HL-60 (cell line): ENCODE results near the gene ZSCAN20.

ENCODE experiments used
- DNase-seq, 2 experiments: peaks; one replicate each; pipeline ENCODE4 v3.0.0-alpha.2; 2010 to 2020; ENCODE audit warnings: low read depth in 1 of 2, low spot score in 1 of 2
- H3K27ac ChIP-seq: fragments of 250-450 bp; sonication (Bioruptor Pico); replicated peaks from 2 replicates; pipeline ENCODE4 v1.5.1; 2020; ENCODE audit warnings: mild to moderate bottlenecking, moderate library complexity
- H3K27me3 ChIP-seq: fragments of 250-450 bp; sonication (Bioruptor Pico); 2 replicates; pipeline ENCODE4 v1.5.1; 2021; ENCODE audit warnings: mild to moderate bottlenecking, moderate library complexity; ENCODE audit not compliant: insufficient read depth, poor library complexity, severe bottlenecking
- H3K4me3 ChIP-seq: replicated peaks from 2 replicates; pipeline ENCODE4 v1.5.1; 2011; ENCODE audit warnings: mild to moderate bottlenecking, control low read depth, low read length; ENCODE audit not compliant: insufficient read depth
- GABPA ChIP-seq: IDR thresholded peaks from 2 replicates; pipeline ENCODE4 v1.6.1; 2012; ENCODE audit warnings: low read depth
- POLR2AphosphoS5 ChIP-seq: IDR thresholded peaks from 2 replicates; pipeline ENCODE4 v1.6.1; 2012; ENCODE audit warnings: low read depth
- SPI1 ChIP-seq: IDR thresholded peaks from 2 replicates; pipeline ENCODE4 v1.6.1; 2012; ENCODE audit warnings: low read depth, mild to moderate bottlenecking, borderline replicate concordance
- TF ChIP-seq, protein P1 (sequence below): IDR thresholded peaks from 2 replicates; pipeline ENCODE4 v1.6.1; 2012; ENCODE audit warnings: low read depth; ENCODE audit not compliant: insufficient replicate concordance
- TF ChIP-seq, protein P2 (sequence below): IDR thresholded peaks from one replicate; pipeline ENCODE4 v1.5.1; 2011; ENCODE audit warnings: low read length, control low read depth, inconsistent platforms; ENCODE audit not compliant: insufficient read depth

The ZSCAN20 gene

DNA sequence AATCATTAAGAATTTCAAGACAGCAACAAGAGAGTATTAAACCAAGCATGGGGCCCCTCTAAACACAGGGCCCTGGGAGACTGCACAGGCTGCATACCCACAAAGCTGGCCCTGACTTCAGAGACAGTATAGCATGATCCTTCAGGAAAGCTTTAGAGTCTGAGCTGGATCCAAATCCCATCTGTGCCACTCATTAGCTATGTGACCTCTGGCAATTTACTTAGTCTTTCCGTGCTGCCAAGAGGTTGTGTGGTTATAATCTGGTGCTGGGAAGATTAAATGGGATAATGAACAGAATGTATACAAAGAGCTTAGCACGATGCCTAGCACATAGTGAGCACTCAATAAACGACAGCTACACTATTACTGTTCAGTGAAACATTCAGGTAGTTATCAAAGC lies 45.5 kb upstream of the ZSCAN20 start:
- no peak overlapping the region for H3K4me3 ChIP-seq
- no peak for TF ChIP-seq POLR2AphosphoS5
- TF ChIP-seq, protein P1, sequence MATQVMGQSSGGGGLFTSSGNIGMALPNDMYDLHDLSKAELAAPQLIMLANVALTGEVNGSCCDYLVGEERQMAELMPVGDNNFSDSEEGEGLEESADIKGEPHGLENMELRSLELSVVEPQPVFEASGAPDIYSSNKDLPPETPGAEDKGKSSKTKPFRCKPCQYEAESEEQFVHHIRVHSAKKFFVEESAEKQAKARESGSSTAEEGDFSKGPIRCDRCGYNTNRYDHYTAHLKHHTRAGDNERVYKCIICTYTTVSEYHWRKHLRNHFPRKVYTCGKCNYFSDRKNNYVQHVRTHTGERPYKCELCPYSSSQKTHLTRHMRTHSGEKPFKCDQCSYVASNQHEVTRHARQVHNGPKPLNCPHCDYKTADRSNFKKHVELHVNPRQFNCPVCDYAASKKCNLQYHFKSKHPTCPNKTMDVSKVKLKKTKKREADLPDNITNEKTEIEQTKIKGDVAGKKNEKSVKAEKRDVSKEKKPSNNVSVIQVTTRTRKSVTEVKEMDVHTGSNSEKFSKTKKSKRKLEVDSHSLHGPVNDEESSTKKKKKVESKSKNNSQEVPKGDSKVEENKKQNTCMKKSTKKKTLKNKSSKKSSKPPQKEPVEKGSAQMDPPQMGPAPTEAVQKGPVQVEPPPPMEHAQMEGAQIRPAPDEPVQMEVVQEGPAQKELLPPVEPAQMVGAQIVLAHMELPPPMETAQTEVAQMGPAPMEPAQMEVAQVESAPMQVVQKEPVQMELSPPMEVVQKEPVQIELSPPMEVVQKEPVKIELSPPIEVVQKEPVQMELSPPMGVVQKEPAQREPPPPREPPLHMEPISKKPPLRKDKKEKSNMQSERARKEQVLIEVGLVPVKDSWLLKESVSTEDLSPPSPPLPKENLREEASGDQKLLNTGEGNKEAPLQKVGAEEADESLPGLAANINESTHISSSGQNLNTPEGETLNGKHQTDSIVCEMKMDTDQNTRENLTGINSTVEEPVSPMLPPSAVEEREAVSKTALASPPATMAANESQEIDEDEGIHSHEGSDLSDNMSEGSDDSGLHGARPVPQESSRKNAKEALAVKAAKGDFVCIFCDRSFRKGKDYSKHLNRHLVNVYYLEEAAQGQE: no peak
- TF ChIP-seq SPI1: no peak
- TF ChIP-seq GABPA: no peak
- TF ChIP-seq, protein P2, sequence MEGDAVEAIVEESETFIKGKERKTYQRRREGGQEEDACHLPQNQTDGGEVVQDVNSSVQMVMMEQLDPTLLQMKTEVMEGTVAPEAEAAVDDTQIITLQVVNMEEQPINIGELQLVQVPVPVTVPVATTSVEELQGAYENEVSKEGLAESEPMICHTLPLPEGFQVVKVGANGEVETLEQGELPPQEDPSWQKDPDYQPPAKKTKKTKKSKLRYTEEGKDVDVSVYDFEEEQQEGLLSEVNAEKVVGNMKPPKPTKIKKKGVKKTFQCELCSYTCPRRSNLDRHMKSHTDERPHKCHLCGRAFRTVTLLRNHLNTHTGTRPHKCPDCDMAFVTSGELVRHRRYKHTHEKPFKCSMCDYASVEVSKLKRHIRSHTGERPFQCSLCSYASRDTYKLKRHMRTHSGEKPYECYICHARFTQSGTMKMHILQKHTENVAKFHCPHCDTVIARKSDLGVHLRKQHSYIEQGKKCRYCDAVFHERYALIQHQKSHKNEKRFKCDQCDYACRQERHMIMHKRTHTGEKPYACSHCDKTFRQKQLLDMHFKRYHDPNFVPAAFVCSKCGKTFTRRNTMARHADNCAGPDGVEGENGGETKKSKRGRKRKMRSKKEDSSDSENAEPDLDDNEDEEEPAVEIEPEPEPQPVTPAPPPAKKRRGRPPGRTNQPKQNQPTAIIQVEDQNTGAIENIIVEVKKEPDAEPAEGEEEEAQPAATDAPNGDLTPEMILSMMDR: no peak
- H3K27me3 ChIP-seq: no peaks in the 10 kb centered on the region
- no peak overlapping the region for H3K27ac ChIP-seq
- no peak for DNase-seq

DNA sequence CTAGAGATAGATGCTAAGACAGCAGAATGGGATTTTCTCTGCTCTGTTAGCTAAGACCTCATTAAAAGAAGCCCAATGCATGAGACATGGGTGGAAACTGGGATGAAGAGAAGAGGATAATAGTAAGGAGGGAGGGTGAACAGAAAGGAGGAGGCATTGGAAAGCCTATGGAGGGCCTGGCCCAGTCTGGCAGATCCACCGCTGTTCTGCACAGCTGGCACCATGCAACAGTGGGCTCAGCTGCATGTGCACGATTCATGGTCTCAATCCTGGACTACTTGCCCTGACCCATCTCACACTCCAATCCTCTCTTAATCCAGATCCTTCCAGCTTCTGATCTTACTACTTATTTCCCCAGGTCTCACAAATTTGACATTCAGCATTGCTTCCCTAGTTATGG lies 43.8 kb upstream of the ZSCAN20 start:
- TF ChIP-seq SPI1: no peak
- TF ChIP-seq, protein P1: no peak
- TF ChIP-seq, protein P2: no peak
- no peak for TF ChIP-seq POLR2AphosphoS5
- TF ChIP-seq GABPA: no peak
- H3K4me3 ChIP-seq: no peak overlapping the region
- H3K27me3 ChIP-seq: no peaks in the 10 kb centered on the region
- no peak overlapping the region for H3K27ac ChIP-seq
- DNase-seq: no peak

DNA sequence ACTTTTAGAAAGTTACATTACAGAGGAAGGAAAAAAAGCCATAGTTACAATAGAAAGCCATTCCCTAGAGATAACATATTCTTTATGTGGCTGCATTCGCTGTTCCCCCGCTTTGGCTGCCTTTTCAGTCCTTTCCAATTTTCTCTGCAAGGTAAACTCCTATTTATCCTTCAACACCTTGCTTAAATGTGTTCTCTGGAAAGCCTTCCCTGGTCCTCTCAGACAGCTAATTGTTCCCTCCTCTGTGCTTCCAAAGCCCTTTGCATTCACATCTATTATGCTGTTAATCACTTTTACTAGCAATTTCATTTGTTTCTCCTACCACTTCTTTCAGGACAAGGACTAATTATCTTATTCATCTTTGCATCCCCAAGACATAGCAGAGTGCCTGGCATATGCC lies 43.1 kb upstream of the ZSCAN20 start:
- Histone ChIP-seq H3K27ac (no peak overlapping the region), H3K27me3 (no peaks in the 10 kb centered on the region), H3K4me3 (no peak overlapping the region)
- no peak for DNase-seq
- TF ChIP-seq, protein P2: no peak
- TF ChIP-seq POLR2AphosphoS5 (no peak), GABPA (no peak), SPI1 (no peak)
- TF ChIP-seq, protein P1: no peak
